ENCODE data around the gene GRAMD2B.
A peak's percentile ranks its signal among the peaks of the same experiment; 100 is the strongest.

The GRAMD2B gene

DNA sequence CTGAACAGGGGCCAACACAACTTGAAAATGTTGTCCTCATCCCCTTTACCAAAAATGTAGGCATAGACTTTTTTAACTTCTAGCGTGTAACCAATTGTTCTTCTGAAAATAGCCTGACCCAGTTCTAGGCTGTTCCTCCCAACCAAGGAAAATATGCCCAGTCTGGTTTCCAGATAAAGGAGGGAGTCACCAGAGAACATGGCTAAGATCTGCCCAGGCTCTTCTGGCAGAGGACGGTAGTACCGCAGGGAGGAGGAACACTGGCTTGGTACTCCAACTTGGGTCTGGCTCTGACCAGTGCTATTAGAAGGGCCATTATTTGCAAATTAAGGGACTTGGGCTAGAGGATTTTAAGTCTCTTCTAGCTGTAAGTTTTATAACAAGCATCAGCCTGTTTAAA lies 63.1 kb downstream of the GRAMD2B start:
- DNase-seq, result no peak
- 97% methylated on average over 3 of the region's 3 CpGs for WGBS (ENCODE audit: insufficient coverage)
- no peak overlapping the region for H3K27ac ChIP-seq (ENCODE audit: insufficient read depth in 1 of 2, low read depth in 1 of 2, low read length in 2 of 2, poor library complexity in 1 of 2, severe bottlenecking in 2 of 2)
- CTCF ChIA-PET, result no interaction called here
- POLR2A ChIA-PET, result no interaction called here
- no peak overlapping the region for H3K4me3 ChIP-seq (ENCODE audit: control insufficient read depth in 1 of 7, extremely low read depth in 1 of 7, insufficient read depth in 4 of 7, low read depth in 2 of 7, low read length in 6 of 7)
- H3K9me3 ChIP-seq (ENCODE audit: control extremely low read depth in 1 of 5, control insufficient read depth in 4 of 5, insufficient read depth in 2 of 5, low read depth in 1 of 5, low read length in 4 of 5), result no peaks in the 10 kb centered on the region
- H3K27me3 ChIP-seq (replicated peaks in 2 of 5; ENCODE audit: control insufficient read depth in 4 of 5, insufficient read depth in 5 of 5, low read length in 4 of 5), result no peaks in the 10 kb centered on the region
- H3K36me3 ChIP-seq (ENCODE audit: control insufficient read depth in 4 of 4, insufficient read depth in 4 of 4, low read length in 3 of 4), result peaks cover 4 to 44% (median 13%) of the 10 kb centered on the region in 4 experiments
- H3K4me1 ChIP-seq (ENCODE audit: control extremely low read depth in 1 of 4, control insufficient read depth in 4 of 4, insufficient read depth in 4 of 4, low read length in 3 of 4), result no peaks in the 10 kb centered on the region

DNA sequence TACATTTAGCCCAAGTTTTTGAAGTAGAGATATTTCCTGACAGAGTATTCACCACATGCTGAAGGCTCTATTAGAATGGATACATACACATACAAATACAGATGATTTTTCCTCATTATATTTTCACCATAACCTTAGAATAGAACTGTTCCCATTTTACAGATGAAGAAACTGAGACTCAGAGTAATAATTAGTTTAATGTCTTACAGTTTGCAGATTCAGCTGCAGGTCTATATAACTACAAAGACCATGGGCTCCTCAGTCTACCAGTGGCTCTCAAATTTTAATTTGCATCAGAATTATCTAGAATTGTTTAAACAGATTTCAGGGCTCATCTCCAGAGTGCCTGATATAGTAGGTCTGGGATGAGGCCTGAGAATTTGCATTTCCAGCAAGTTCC lies 64.4 kb downstream of the GRAMD2B start:
- Histone ChIP-seq H3K27me3 (replicated peaks in 2 of 5; ENCODE audit: control insufficient read depth in 4 of 5, insufficient read depth in 5 of 5, low read length in 4 of 5) (no peaks in the 10 kb centered on the region), H3K27ac (ENCODE audit: insufficient read depth in 1 of 2, low read depth in 1 of 2, low read length in 2 of 2, poor library complexity in 1 of 2, severe bottlenecking in 2 of 2) (no peak overlapping the region), H3K4me3 (ENCODE audit: control insufficient read depth in 1 of 7, extremely low read depth in 1 of 7, insufficient read depth in 4 of 7, low read depth in 2 of 7, low read length in 6 of 7) (no peak overlapping the region), H3K36me3 (ENCODE audit: control insufficient read depth in 4 of 4, insufficient read depth in 4 of 4, low read length in 3 of 4) (peaks cover 4 to 44% (median 13%) of the 10 kb centered on the region in 4 experiments), H3K4me1 (ENCODE audit: control extremely low read depth in 1 of 4, control insufficient read depth in 4 of 4, insufficient read depth in 4 of 4, low read length in 3 of 4) (no peaks in the 10 kb centered on the region), H3K9me3 (ENCODE audit: control extremely low read depth in 1 of 5, control insufficient read depth in 4 of 5, insufficient read depth in 2 of 5, low read depth in 1 of 5, low read length in 4 of 5) (no peaks in the 10 kb centered on the region)
- POLR2A ChIA-PET, result no interaction called here
- no peak for DNase-seq
- CTCF ChIA-PET, result no interaction called here

DNA sequence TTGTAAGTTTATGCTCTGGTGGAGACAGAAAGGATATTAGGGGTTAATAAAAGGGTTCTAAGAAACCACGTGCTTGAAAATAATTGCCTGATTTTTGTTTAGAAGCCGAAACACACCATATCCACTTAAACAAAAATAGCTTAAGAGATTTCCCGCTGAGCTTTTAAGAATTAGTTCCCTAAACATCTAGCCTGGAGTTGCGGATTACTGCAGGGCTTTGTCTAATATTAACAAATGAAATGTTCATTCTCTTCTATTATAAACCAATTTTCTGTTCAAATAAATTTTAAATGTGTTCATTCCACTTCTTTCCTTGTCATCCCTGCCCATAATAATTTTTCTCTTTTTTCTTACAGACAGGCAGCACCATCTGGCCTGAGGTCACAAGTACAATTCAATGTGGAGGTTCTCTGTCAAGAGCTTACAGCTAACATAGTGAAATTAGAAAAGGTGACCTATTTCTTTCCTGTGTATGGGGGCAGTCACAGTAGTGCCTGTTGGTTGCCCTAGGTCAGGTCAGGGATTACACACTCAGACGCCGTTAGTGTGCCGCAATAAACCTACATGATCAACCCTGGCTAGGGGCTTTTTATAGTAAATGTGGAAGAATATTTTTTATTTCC lies 65.3 kb downstream of the GRAMD2B start:
- no peak overlapping the region for H3K27ac ChIP-seq (ENCODE audit: insufficient read depth in 1 of 2, low read depth in 1 of 2, low read length in 2 of 2, poor library complexity in 1 of 2, severe bottlenecking in 2 of 2)
- peaks cover 4 to 44% (median 13%) of the 10 kb centered on the region in 4 experiments for H3K36me3 ChIP-seq (ENCODE audit: control insufficient read depth in 4 of 4, insufficient read depth in 4 of 4, low read length in 3 of 4)
- ChIA-PET CTCF (interaction anchor here (1.0 kb wide), 1 partner anchor 12 kb away, joined by 3 read pairs; no protein-coding TSS in a partner anchor), POLR2A (no interaction called here)
- H3K9me3 ChIP-seq (ENCODE audit: control extremely low read depth in 1 of 5, control insufficient read depth in 4 of 5, insufficient read depth in 2 of 5, low read depth in 1 of 5, low read length in 4 of 5), result no peaks in the 10 kb centered on the region
- 83% methylated on average over 2 of the region's 7 CpGs for WGBS (ENCODE audit: insufficient coverage)
- H3K27me3 ChIP-seq (replicated peaks in 2 of 5; ENCODE audit: control insufficient read depth in 4 of 5, insufficient read depth in 5 of 5, low read length in 4 of 5), result no peaks in the 10 kb centered on the region
- no peaks in the 10 kb centered on the region for H3K4me1 ChIP-seq (ENCODE audit: control extremely low read depth in 1 of 4, control insufficient read depth in 4 of 4, insufficient read depth in 4 of 4, low read length in 3 of 4)
- DNase-seq, result no peak
- no peak overlapping the region for H3K4me3 ChIP-seq (ENCODE audit: control insufficient read depth in 1 of 7, extremely low read depth in 1 of 7, insufficient read depth in 4 of 7, low read depth in 2 of 7, low read length in 6 of 7)

DNA sequence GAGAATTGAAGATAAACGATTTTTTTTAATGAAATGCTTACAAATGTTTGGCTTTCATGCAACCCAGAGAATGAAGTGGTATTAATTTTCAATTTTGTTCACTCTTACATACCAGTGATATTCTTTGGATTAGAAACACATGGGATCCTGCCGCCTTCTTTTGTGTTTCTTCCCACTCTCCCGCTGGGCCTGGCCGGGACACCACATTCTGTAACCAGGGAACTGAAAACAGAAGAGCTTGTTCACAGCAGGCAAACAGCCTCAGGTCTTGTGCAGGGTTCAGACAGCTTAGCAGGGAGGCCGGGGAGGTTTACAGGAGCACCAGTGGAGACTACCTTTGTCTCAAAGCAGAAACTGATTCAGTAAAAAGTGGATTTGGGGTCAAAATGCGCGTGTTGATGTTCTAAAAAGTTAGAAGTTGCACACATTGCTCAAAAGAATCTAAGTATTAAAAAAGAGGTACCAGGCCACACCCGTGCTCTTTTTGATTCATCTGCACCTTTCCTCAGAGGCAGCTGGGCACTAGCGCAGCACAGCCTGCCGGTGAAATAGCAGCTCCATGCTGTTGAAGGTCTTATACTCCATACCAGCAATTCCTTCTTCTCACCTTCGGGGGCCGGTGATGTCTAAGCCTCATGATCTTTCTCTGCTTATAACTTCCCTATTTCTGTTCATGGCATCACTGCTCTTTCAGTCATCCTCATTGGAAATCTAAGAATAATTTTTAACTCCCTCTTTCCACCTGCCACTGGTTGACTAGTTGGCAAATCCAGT lies 67.1 kb downstream of the GRAMD2B start:
- Histone ChIP-seq H3K27me3 (replicated peaks in 2 of 5; ENCODE audit: control insufficient read depth in 4 of 5, insufficient read depth in 5 of 5, low read length in 4 of 5) (no peaks in the 10 kb centered on the region), H3K4me3 (ENCODE audit: control insufficient read depth in 1 of 7, extremely low read depth in 1 of 7, insufficient read depth in 4 of 7, low read depth in 2 of 7, low read length in 6 of 7) (no peak overlapping the region), H3K36me3 (ENCODE audit: control insufficient read depth in 4 of 4, insufficient read depth in 4 of 4, low read length in 3 of 4) (peaks cover 0 to 38% (median 9%) of the 10 kb centered on the region in 4 experiments), H3K27ac (ENCODE audit: insufficient read depth in 1 of 2, low read depth in 1 of 2, low read length in 2 of 2, poor library complexity in 1 of 2, severe bottlenecking in 2 of 2) (no peak overlapping the region), H3K4me1 (ENCODE audit: control extremely low read depth in 1 of 4, control insufficient read depth in 4 of 4, insufficient read depth in 4 of 4, low read length in 3 of 4) (no peaks in the 10 kb centered on the region), H3K9me3 (ENCODE audit: control extremely low read depth in 1 of 5, control insufficient read depth in 4 of 5, insufficient read depth in 2 of 5, low read depth in 1 of 5, low read length in 4 of 5) (no peaks in the 10 kb centered on the region)
- peak; percentile 10 to 40 (median 39) for DNase-seq
- ChIA-PET CTCF (interaction anchor here (2.5 kb wide), 1 partner anchor 10 kb away, joined by 7 read pairs; no protein-coding TSS in a partner anchor), POLR2A (interaction anchor here (0.6 kb wide), 1 partner anchor 1168 kb away, joined by 3 read pairs; no protein-coding TSS in a partner anchor)
- 94% methylated on average over 11 of the region's 12 CpGs for WGBS (ENCODE audit: insufficient coverage)

DNA sequence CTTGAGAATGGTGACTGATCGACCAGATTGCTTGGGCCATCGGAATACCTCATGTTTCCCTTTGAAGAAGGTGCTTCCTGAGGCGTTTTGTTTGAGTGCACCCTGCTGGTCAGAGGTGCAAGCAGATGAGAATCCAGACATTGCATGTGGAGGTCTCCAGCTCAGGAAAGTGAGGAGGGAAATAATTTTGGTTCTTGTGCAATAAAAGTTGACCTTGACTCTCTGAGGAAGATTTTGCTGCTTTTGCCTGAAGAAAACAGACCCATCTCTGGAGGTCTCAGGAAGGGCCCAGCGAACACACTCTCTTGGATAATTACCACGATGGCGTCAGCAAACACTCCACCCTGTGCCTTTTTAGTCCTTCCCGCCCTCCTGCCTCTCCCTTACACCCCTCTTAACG lies 69.7 kb downstream of the GRAMD2B start:
- 85% methylated on average over 7 of the region's 8 CpGs for WGBS (ENCODE audit: insufficient coverage)
- peaks cover 0 to 15% (median 0%) of the 10 kb centered on the region in 4 experiments for H3K36me3 ChIP-seq (ENCODE audit: control insufficient read depth in 4 of 4, insufficient read depth in 4 of 4, low read length in 3 of 4)
- no peaks in the 10 kb centered on the region for H3K4me1 ChIP-seq (ENCODE audit: control extremely low read depth in 1 of 4, control insufficient read depth in 4 of 4, insufficient read depth in 4 of 4, low read length in 3 of 4)
- H3K9me3 ChIP-seq (ENCODE audit: control extremely low read depth in 1 of 5, control insufficient read depth in 4 of 5, insufficient read depth in 2 of 5, low read depth in 1 of 5, low read length in 4 of 5), result no peaks in the 10 kb centered on the region
- no peak overlapping the region for H3K27ac ChIP-seq (ENCODE audit: insufficient read depth in 1 of 2, low read depth in 1 of 2, low read length in 2 of 2, poor library complexity in 1 of 2, severe bottlenecking in 2 of 2)
- ChIA-PET POLR2A (no interaction called here), CTCF (no interaction called here)
- no peak overlapping the region for H3K4me3 ChIP-seq (ENCODE audit: control insufficient read depth in 1 of 7, extremely low read depth in 1 of 7, insufficient read depth in 4 of 7, low read depth in 2 of 7, low read length in 6 of 7)
- no peak for DNase-seq
- H3K27me3 ChIP-seq (replicated peaks in 2 of 5; ENCODE audit: control insufficient read depth in 4 of 5, insufficient read depth in 5 of 5, low read length in 4 of 5), result no peaks in the 10 kb centered on the region

DNA sequence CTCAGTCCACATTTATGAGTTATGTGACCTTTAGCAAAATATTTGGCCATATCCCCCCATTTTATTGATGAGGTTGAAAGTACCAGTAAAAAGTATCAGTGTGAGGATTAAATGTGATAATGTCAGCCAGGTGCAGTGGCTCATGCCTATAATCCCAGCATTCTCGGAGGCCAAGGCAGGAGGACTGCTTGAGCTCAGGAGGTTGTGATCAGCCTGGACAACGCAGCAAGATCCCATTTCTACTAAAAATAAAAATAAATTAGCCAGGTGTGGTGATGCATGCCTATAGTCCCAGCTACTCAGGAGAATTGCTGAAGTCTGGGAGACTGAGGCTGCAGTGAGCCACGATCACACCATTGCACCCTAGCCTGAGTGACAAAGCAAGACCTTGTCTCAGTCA lies 71.2 kb downstream of the GRAMD2B start:
- no peak overlapping the region for H3K27ac ChIP-seq (ENCODE audit: insufficient read depth in 1 of 2, low read depth in 1 of 2, low read length in 2 of 2, poor library complexity in 1 of 2, severe bottlenecking in 2 of 2)
- 100% methylated on average over 1 of the region's 3 CpGs for WGBS (ENCODE audit: insufficient coverage)
- CTCF ChIA-PET, result interaction anchor here (0.6 kb wide), 1 partner anchor 1679 kb away, joined by 3 read pairs; no protein-coding TSS in a partner anchor
- POLR2A ChIA-PET, result no interaction called here
- H3K36me3 ChIP-seq (ENCODE audit: control insufficient read depth in 4 of 4, insufficient read depth in 4 of 4, low read length in 3 of 4), result peaks cover 0 to 7% (median 0%) of the 10 kb centered on the region in 4 experiments
- no peaks in the 10 kb centered on the region for H3K9me3 ChIP-seq (ENCODE audit: control extremely low read depth in 1 of 5, control insufficient read depth in 4 of 5, insufficient read depth in 2 of 5, low read depth in 1 of 5, low read length in 4 of 5)
- no peak overlapping the region for H3K4me3 ChIP-seq (ENCODE audit: control insufficient read depth in 1 of 7, extremely low read depth in 1 of 7, insufficient read depth in 4 of 7, low read depth in 2 of 7, low read length in 6 of 7)
- no peaks in the 10 kb centered on the region for H3K27me3 ChIP-seq (replicated peaks in 2 of 5; ENCODE audit: control insufficient read depth in 4 of 5, insufficient read depth in 5 of 5, low read length in 4 of 5)
- H3K4me1 ChIP-seq (ENCODE audit: control extremely low read depth in 1 of 4, control insufficient read depth in 4 of 4, insufficient read depth in 4 of 4, low read length in 3 of 4), result no peaks in the 10 kb centered on the region
- DNase-seq, result no peak

DNA sequence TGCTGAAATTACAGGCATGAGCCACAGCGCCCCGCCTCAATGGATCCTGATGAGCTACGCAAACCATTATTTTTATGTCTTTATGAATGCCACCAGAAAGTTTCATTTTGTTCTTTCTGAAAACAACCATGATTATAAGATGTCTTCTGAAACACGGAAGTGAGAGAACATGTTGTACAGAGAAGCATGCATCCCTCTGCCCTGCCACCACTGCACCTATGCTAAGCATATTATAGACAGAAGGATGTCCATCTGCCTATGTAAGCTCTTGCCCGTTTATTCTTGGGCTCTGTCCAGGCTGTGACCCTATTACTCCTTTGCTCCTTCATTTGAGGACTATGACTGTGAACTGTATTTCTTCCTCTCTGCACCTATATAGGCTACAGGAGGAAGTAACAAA lies 74.3 kb downstream of the GRAMD2B start:
- no peak overlapping the region for H3K4me3 ChIP-seq (ENCODE audit: control insufficient read depth in 1 of 7, extremely low read depth in 1 of 7, insufficient read depth in 4 of 7, low read depth in 2 of 7, low read length in 6 of 7)
- ChIA-PET POLR2A (no interaction called here), CTCF (no interaction called here)
- no peaks in the 10 kb centered on the region for H3K36me3 ChIP-seq (ENCODE audit: control insufficient read depth in 4 of 4, insufficient read depth in 4 of 4, low read length in 3 of 4)
- H3K27me3 ChIP-seq (replicated peaks in 2 of 5; ENCODE audit: control insufficient read depth in 4 of 5, insufficient read depth in 5 of 5, low read length in 4 of 5), result no peaks in the 10 kb centered on the region
- H3K4me1 ChIP-seq (ENCODE audit: control extremely low read depth in 1 of 4, control insufficient read depth in 4 of 4, insufficient read depth in 4 of 4, low read length in 3 of 4), result peaks cover 0 to 2% (median 1%) of the 10 kb centered on the region in 4 experiments
- no peaks in the 10 kb centered on the region for H3K9me3 ChIP-seq (ENCODE audit: control extremely low read depth in 1 of 5, control insufficient read depth in 4 of 5, insufficient read depth in 2 of 5, low read depth in 1 of 5, low read length in 4 of 5)
- DNase-seq, result no peak
- 94% methylated on average over 5 of the region's 5 CpGs for WGBS (ENCODE audit: insufficient coverage)
- H3K27ac ChIP-seq (ENCODE audit: insufficient read depth in 1 of 2, low read depth in 1 of 2, low read length in 2 of 2, poor library complexity in 1 of 2, severe bottlenecking in 2 of 2), result no peak overlapping the region

Data from common myeloid progenitor, CD34-positive (primary cell).